Measurements from ENCODE around the gene KRTAP3-2. TPM values are rescaled to one million over a fixed set of nuclear protein-coding genes. Genes with fewer than 3 reads are reported as not detected.

Gene KRTAP3-2
- total RNA-seq, 1 donor from 2014 or later: not detected

DNA sequence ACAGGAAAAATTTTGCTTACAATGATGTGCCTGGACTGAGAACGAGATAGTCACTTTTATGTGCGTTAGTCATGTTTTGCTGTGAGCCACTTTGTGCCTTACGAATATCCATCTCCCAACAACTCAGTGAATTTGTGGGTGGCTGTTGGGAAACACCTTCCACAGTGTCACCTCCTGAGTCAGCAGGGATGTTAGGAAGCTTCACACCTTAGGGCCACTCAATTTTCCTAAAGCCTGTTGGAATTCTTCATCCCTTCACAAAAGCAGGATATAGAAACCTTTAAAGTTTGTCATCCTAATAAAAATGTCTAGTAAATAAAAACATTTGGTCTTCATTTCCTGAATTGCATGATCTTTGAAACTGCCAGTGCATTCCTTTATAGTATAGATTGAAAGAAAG is 13.5 kb upstream of the KRTAP3-2 start:
- intact Hi-C loops (cut with DNase I): no loop called here
- ATAC-seq (no peak), DNase-seq (ENCODE audit: low spot score) (no peak)

DNA sequence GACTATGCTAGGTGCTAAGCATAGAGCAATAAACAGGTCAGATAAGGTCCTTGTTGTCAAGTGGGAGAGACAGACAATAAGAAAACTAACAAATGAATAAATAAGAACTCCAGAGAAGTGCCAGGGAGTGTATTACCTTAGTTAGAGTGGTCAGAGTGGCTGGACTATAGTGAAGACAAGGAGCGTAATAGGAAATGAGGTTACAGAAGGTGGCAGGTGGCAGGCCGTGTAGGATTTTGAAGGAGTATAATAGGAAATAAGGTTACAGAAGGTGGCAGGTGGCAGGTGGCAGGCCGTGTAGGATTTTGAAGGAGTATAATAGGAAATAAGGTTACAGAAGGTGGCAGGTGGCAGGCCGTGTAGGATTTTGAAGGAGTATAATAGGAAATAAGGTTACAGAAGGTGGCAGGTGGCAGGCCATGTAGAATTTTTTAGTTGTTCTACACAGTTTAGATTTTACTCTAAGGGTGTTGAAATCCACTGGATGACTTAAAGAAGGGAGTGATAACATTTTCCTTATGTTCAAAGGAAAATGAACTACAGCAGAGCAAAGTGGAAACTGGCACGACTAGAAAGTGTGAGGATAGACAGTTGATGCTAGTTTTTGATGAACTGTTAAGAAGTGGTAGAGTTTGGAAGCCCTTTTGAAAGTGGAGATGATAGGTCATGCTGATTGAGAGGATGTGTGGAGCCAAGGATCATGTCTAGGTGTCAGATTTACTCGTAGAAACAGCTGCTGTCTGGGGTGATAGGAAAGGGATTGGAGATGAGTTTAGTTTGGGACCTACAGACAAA is 12.8 kb upstream of the KRTAP3-2 start:
- DNase-seq (ENCODE audit: low spot score): no peak
- intact Hi-C loops (cut with DNase I): no loop called here
- no peak for ATAC-seq

DNA sequence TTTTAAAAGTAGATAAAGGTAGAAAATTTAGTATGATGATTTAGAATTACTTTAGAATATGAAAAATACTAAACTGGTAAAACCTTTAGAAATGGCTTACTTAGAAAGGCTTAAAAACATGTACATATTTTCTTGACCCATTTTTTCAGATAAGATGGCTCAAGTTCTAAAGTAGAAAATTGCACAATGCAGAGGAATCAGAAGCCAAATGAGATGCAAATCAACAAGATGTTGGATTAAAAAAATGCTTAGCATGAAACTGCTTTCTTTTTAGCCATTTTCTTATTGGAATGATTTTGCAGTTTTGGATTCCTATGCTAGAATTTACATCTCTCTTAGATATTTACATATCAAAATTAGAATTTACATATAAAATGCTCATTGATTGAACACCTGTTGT is 10.7 kb upstream of the KRTAP3-2 start:
- intact Hi-C loops (cut with DNase I): no loop called here
- DNase-seq (ENCODE audit: low spot score) (no peak), ATAC-seq (no peak)

DNA sequence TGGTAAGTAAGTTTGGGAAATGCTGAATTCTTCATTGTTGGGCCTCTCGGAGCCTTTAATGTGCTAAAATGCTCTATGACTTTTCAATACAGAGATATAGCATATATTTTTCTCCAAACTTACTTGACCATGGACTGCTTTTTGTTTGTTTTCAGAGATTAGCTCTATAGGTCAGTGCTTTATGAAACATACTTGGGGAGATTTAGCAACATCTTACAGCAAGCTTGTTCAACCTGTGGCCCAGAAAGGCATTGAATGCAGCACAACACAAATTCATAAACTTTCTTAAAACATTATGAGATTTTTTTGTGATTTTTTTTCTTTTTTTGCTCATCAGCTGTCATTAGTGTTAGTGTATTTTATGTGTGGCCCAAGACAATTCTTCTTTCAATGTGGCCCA is 10.2 kb upstream of the KRTAP3-2 start:
- ATAC-seq: no peak
- intact Hi-C loops (cut with DNase I): no loop called here
- DNase-seq (ENCODE audit: low spot score): no peak

DNA sequence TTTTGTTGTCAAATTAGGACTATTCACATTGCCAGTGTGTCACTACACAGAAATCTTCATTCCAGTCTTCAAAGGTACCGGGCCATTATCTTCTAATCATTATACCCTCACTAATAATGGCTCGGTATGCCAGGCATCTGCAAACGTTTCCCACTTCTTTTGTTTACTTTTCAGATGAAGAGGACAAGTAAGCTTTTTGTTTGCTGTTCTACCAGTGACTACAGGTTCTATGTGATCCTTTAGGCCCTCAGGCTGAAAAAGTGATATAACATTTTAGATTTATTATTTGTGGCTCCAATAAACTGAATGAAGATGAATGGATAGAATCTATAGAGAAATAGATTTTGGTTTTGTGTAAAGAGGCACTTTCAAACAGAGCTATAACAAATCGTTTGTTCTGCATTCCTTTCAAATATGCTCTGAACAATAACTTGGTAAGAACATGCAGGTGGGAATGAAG is 9.6 kb upstream of the KRTAP3-2 start:
- intact Hi-C loops (cut with DNase I): no loop called here
- no peak for DNase-seq (ENCODE audit: low spot score)
- no peak for ATAC-seq

DNA sequence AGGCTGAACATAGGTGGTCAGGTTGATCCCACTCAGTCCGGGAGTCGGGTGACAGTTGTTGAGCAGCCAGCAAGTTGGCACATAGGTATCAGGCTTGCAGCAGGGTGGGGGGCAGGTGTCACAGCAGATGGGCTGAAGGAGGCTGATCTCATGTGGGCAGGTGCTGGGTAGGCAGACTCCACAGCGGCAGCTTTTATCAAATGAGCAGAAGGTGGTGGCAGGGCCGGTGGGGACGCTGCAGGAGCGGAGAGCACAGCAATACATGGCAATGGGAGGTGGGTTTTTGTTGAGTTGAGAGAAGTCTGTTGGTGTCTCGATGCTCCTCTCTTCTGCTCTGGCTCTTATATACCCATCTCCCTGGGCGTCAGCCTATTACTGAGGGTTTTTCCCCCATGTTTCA is 9.1 kb upstream of the KRTAP3-2 start, which contains the start of gene KRTAP3-1:
KRTAP3-1 (minus strand) TSS at position 318 of the 400 bp plus-strand sequence; CDS start at position 264, 54 bp downstream.
- intact Hi-C loops (cut with DNase I): no loop called here
- ATAC-seq: no peak
- no peak for DNase-seq (ENCODE audit: low spot score)

DNA sequence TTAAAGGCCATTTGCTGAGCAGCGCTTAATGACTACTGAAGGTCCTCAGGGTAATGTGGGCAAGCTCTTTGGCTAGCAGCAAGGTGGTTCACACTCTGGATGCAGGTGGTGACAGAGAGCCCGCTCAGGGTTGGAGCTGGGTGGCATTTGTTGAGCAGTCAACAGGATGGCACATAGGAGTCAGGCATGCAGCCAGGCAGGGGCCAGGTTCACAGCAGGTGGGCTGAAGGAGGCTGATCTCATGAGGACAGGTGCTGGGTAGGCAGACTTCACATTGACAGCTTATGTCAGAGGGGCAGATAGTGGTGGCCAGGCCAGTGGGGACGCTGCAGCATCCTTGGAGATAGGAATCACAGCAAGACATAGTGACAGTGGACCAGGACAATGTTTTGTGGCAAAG is 4.7 kb upstream of the KRTAP3-2 start:
- DNase-seq (ENCODE audit: low spot score): no peak
- no peak for ATAC-seq
- intact Hi-C loops (cut with DNase I): no loop called here

DNA sequence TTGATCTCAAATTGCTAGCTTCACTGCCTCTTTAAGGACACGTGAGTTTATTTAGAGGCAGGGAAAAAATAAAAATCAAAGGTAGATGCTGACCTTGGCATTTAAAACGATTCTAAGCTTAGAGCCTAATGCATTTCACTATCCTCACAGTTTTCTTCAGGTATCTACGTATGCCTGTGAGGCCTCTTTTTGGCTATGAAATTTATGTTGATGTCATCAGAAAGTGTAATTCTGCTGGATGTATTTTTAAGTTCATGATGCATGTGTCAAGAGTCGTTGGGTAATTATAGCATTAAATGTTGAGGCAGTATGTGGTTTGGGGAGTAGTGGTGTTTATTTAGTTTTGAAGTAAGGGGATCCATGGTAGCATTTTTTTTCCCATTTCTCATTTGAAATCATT is 4.2 kb upstream of the KRTAP3-2 start:
- no peak for ATAC-seq
- DNase-seq (ENCODE audit: low spot score): no peak
- intact Hi-C loops (cut with DNase I): no loop called here

DNA sequence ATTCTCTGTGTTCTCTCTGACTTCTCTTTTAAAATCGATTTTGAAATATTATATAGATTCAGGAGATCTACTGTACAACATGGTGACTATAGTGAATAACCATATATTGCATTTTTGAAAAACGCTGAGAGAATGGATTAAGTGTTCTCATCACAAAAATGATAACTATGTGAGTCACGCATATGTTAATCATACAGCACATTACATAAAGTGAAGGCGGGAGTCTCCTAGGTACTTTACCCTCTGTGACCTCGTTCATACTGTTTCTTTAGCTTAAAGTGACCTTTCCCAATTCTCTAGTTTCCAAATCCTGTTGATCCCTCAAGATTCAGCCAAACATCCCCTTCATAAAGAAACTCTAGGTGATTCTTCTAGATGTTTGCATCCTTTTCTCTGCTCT is 3.1 kb upstream of the KRTAP3-2 start:
- intact Hi-C loops (cut with DNase I): no loop called here
- ATAC-seq: no peak
- no peak for DNase-seq (ENCODE audit: low spot score)

DNA sequence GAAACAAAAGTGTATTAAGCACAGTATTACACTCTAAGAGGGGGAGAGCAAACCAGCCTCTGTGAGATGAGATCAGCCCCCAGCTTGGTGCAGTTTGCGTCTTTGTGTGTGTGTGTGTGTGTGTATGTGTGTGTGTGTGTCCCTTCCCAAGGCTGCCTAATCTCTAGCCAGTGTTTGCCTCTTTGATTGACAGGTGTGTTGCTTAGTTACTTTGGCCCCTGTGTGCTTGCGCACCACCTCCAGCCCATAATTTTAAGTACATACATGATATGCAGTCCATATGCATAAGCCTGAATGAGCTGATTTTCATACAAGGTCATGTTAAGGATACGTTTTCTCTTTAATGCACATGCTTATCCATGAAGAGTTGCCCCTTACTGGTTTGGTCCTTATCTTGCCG is 2.1 kb upstream of the KRTAP3-2 start:
- intact Hi-C loops (cut with DNase I): no loop called here
- DNase-seq (ENCODE audit: low spot score): no peak
- no peak for ATAC-seq

DNA sequence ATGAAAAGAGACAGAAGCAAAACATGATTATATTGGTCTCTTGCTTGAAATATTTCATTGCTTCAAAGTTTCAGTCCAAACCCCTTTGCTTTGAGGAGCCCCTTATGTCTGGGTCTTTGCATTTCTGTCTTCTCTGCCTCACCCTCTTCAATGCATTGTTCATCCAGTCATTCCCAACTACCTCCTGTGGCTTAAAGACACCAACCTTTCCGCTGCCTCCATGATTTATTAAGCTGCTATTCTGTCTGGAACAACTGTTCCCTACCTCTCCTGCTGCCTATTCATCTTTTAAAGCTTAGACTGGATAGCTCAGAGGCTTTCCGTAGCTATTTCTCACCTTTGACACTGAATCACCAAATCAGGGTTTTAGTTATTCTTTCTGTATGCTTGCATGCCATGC is 2.3 kb downstream of the KRTAP3-2 start:
- ATAC-seq: no peak
- intact Hi-C loops (cut with DNase I): no loop called here
- DNase-seq (ENCODE audit: low spot score): no peak

DNA sequence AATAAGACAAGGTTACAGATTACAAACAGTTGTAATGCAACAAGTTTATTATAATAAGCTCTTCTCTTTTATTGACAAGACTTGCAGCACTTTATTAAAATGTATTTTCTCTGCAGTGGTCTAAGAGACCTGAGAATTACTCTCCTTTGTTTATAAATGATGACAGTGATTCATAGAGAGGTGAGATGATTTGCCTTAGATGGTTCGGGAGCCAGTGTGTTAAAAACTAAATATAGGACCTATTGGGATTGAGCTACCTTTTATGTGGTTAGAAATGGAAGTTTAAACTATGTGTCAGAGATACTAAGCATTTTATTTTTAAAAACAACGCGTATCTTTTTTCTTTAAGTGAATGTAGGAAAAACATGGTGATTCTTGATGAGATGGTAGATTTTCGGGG is 2.9 kb downstream of the KRTAP3-2 start:
- intact Hi-C loops (cut with DNase I): no loop called here
- ATAC-seq: no peak

DNA sequence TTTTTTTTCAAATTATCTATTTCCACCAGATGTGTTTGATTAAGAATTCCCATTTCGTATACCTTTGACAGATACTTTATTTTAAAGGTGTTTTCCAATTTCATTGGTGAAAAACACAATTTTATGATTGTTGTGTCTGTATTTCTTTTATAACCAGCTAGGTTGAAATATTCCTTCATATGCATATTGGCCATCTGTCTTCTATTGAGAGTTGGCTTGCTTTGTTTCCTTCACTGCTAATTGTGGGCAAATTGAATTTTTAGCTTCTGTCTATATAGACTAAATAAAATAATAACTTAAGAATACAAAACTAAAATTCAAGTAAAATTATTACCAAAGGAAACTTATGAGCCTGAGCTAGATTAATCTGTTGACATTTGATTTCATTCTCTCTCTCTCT is 4.6 kb downstream of the KRTAP3-2 start:
- intact Hi-C loops (cut with DNase I): no loop called here

More for the DNA sequence above, 2.9 kb downstream of the KRTAP3-2 start:
- no peak for DNase-seq (ENCODE audit: low spot score)

DNA sequence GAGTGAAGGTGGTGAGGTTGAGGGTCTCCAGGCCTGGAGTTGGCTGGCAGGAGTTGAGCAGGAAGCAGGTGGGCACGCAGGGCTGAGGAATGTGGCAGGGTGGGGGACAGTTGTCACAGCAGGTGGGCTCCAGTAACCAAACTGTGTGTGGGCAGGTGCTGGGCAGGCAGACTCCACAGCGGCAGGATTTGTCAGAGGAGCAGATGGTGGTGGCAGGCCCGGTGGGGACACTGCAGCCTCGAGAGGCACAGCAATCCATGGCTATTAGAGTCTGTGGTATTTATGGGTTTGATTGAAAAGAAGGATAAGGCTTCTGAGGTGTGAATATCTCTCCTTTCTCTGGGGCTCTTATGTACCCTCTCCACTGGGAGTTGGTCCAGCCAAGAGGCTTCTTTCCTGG is 5.9 kb downstream of the KRTAP3-2 start, which contains the start of gene KRTAP3-3:
KRTAP3-3 (minus strand) TSS at position 326 of the 400 bp plus-strand sequence; CDS start at position 259, 67 bp downstream.
- ATAC-seq (no peak), DNase-seq (ENCODE audit: low spot score) (no peak)
- intact Hi-C loops (cut with DNase I): no loop called here

More for the DNA sequence above, 4.6 kb downstream of the KRTAP3-2 start:
- no peak for DNase-seq (ENCODE audit: low spot score)
- no peak for ATAC-seq

DNA sequence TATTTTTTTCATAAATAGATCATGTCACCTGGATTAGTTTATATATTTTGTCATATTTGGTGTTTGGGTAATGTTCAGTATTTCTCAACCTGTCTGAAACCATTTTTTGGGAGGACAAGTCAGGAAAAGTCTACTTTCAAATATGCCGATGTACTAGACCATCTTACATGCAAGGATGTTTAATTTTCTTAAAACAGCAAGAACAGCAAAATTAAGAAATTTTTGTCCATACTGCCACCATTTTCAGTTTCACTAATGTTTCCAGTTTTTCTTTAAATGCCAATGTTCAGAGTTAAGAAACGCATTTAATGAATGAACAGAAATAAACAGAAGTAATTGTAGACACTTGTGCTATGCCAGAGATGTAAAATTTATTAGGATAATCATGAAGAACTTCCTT is 6.6 kb downstream of the KRTAP3-2 start:
- intact Hi-C loops (cut with DNase I): no loop called here
- no peak for DNase-seq (ENCODE audit: low spot score)
- ATAC-seq: no peak

DNA sequence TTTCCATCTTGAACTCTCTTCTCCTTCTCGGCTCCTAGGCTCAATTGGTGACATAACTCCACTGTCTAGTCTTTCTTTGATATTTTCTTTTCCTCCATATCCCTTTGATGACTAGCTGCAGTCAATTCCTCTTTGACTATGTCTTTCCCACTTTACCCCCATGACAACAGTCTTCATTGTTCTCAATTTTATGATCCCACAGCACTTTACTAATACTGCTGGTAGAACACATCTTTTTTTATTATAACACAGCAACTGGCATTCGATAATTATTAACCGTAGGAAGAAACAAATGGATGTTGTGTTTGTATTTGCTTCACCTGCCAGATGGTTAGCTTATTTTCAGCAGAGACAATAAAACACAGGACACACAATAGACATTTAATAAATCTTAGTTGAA is 7.0 kb downstream of the KRTAP3-2 start:
- intact Hi-C loops (cut with DNase I): no loop called here
- DNase-seq (ENCODE audit: low spot score) (no peak), ATAC-seq (no peak)

DNA sequence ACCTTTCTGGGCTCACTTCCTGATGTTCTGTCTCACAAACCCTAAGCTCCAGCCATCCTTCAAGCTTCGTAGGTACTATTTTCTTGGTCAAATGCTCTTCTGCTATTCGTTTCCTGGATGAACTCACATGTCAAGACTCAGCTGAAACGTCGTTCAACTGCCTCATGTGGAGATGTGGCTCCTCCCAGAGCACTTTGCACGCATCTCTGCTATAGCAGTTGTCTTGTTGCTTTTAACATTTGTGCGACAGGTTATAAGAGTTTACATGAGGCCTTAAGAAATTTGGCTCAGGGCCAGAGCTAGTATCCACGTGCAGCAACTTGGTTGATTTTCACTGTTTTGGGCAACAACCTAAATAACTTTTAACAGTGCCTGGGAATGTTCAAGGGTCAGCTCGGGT is 12.8 kb downstream of the KRTAP3-2 start:
- ATAC-seq: no peak
- no peak for DNase-seq (ENCODE audit: low spot score)
- intact Hi-C loops (cut with DNase I): no loop called here

DNA sequence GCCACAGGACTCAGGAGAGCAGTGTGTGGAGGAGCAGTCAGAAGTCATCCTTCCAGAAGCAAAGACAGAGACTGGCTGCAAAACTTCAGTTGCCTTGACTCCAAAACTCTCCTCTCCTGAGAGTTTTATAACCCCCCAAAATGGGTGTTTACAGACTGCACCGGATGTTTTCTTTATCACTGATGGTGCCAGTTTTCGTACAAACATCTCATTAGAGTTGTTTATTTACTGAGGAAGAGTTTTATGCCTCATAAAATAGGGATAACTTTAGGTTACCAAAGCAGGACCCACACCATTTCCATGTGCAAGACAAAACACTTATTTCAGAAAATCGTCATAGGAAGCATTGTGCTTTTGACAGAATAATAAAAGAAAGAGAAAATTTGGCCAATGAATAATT is 15.5 kb downstream of the KRTAP3-2 start, which contains the start of gene KRT40:
KRT40 (minus strand) TSS at position 101 of the 400 bp plus-strand sequence; CDS start at position 48, 53 bp downstream.
- intact Hi-C loops (cut with DNase I): no loop called here
- DNase-seq (ENCODE audit: low spot score): no peak
- ATAC-seq: no peak

DNA sequence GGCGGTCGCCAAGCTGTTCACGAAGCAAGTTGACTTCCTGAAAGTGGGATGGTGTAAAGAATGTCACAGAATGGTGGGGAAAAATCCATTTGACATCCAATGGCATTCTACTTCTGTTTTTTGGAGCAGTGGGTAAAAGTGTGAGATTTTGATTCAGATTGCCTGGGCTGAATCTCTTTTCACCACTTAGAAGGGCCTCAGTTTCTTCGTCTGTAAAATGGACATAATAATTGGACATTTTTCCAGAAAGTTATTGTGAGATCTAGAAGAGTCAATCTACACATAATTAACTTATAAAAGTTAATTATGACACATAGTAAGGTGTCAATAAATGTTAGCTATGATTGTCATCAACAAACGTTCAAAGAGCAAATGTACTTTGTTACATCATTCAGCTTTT is 18.6 kb downstream of the KRTAP3-2 start:
- no peak for ATAC-seq
- intact Hi-C loops (cut with DNase I): no loop called here
- DNase-seq (ENCODE audit: low spot score): no peak

DNA sequence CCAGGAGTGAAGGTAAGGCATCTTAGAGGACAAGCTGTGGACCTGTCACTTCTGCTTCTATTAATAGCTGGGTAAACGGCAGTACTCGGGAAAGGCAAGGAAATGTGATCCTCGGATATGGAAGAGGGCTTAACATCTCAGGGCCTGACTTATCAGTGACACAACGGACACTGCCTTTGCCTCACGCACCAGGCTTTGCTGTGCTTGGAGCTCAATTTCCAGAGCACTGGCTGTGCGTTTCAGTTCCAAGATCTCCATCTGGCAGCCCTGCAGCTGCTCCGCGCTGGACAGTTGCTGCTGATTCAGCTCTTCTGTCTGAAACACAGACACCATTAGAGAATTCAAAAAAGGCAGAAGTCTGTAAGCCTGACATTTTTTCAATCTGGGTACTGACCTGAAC is 19.1 kb downstream of the KRTAP3-2 start:
- ATAC-seq (no peak), DNase-seq (ENCODE audit: low spot score) (no peak)
- intact Hi-C loops (cut with DNase I): no loop called here

DNA sequence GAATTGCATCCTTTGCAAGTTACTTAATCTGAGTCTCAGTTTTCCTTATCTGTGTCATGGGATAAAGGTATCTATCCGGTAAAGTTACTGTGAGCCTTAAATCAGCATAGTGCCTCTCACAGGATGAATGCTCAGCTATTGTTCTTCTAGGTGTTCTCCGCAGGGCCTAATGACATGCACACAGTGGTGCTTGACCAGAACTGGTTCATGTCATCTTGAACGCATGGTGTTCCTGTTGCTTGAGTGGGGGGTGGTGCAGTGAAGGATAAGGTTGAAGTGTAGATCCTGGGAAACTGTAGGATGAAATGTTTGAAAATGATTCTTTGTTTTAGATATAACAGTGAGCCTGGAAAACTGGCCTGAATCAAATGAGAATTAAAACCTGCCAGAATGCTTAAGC is 19.6 kb downstream of the KRTAP3-2 start:
- ATAC-seq (no peak), DNase-seq (ENCODE audit: low spot score) (no peak)
- intact Hi-C loops (cut with DNase I): no loop called here
